Trophoblast cell (in vitro differentiated cells and primary cell): ENCODE measurements around the gene ZC2HC1C.

Source experiments
- DNase-seq, 2 donors: peaks; one replicate each; pipeline ENCODE4 v3.0.0-alpha.2; 2016
- H2AFZ ChIP-seq: 2 replicates; pipeline ENCODE4 v1.6.1; 2013; ENCODE audit warnings: low read length, moderate library complexity, mild to moderate bottlenecking; ENCODE audit not compliant: insufficient read depth, poor library complexity
- H2AK5ac ChIP-seq: 2 replicates; pipeline ENCODE4 v1.6.1; 2013; ENCODE audit warnings: mild to moderate bottlenecking, low read length
- H2BK120ac ChIP-seq: 2 replicates; pipeline ENCODE4 v1.6.1; 2013; ENCODE audit warnings: low read length, mild to moderate bottlenecking, moderate library complexity; ENCODE audit not compliant: insufficient read depth, poor library complexity
- H2BK12ac ChIP-seq: 2 replicates; pipeline ENCODE4 v1.6.1; 2013; ENCODE audit warnings: mild to moderate bottlenecking, low read length, moderate library complexity
- H2BK5ac ChIP-seq: 2 replicates; pipeline ENCODE4 v1.6.1; 2013; ENCODE audit warnings: low read length, low read depth, moderate library complexity, mild to moderate bottlenecking; ENCODE audit not compliant: poor library complexity
- H3K14ac ChIP-seq: 2 replicates; pipeline ENCODE4 v1.6.1; 2013; ENCODE audit warnings: mild to moderate bottlenecking, low read length
- H3K18ac ChIP-seq: 2 replicates; pipeline ENCODE4 v1.6.1; 2013; ENCODE audit warnings: mild to moderate bottlenecking, low read length
- H3K23ac ChIP-seq: 2 replicates; pipeline ENCODE4 v1.6.1; 2013; ENCODE audit warnings: low read length
- H3K27ac ChIP-seq: 2 replicates; pipeline ENCODE4 v1.5.1; 2013; ENCODE audit warnings: low read depth, mild to moderate bottlenecking, inconsistent platforms, low read length, moderate library complexity
- H3K27me3 ChIP-seq: 2 replicates; pipeline ENCODE4 v1.6.1; 2013; ENCODE audit warnings: inconsistent platforms, mild to moderate bottlenecking, low read length, moderate library complexity; ENCODE audit not compliant: insufficient read depth
- H3K36me3 ChIP-seq, 2 experiments: 1 replicate in 1 of 2; 2 replicates in 1 of 2; pipeline ENCODE4 v1.6.1; 2013; ENCODE audit warnings: low read length in 2 of 2, mild to moderate bottlenecking in 2 of 2, moderate library complexity in 1 of 2; ENCODE audit not compliant: insufficient read depth in 2 of 2, control insufficient read depth in 1 of 2
- H3K4ac ChIP-seq: 2 replicates; pipeline ENCODE4 v1.6.1; 2013; ENCODE audit warnings: low read depth, mild to moderate bottlenecking, low read length, moderate library complexity
- H3K4me1 ChIP-seq, 2 experiments: 1 replicate in 1 of 2; 2 replicates in 1 of 2; pipeline ENCODE4 v1.6.1; 2013; ENCODE audit warnings: low read length in 2 of 2, mild to moderate bottlenecking in 2 of 2, moderate library complexity in 1 of 2; ENCODE audit not compliant: insufficient read depth in 2 of 2, control insufficient read depth in 1 of 2
- H3K4me2 ChIP-seq: 2 replicates; pipeline ENCODE4 v1.6.1; 2013; ENCODE audit warnings: inconsistent platforms, mild to moderate bottlenecking, low read length, moderate library complexity
- H3K4me3 ChIP-seq: 2 replicates; pipeline ENCODE4 v1.5.1; 2013; ENCODE audit warnings: mild to moderate bottlenecking, low read depth, low read length, inconsistent platforms
- H3K79me1 ChIP-seq: one replicate; pipeline ENCODE4 v1.6.1; 2013; ENCODE audit warnings: low read length
- H3K79me2 ChIP-seq: 2 replicates; pipeline ENCODE4 v1.6.1; 2013; ENCODE audit warnings: low read length, mild to moderate bottlenecking; ENCODE audit not compliant: control insufficient read depth, insufficient read depth, poor library complexity
- H3K9ac ChIP-seq: 2 replicates; pipeline ENCODE4 v1.6.1; 2013; ENCODE audit warnings: mild to moderate bottlenecking, low read length
- H3K9me3 ChIP-seq: 2 replicates; pipeline ENCODE4 v1.6.1; 2013; ENCODE audit warnings: low read depth, mild to moderate bottlenecking, control low read depth, inconsistent platforms, low read length; ENCODE audit not compliant: insufficient read depth
- H4K12ac ChIP-seq: 2 replicates; pipeline ENCODE4 v1.6.1; 2013; ENCODE audit warnings: low read depth, mild to moderate bottlenecking, low read length, moderate library complexity
- H4K8ac ChIP-seq: 2 replicates; pipeline ENCODE4 v1.6.1; 2013; ENCODE audit warnings: low read depth, mild to moderate bottlenecking, low read length, moderate library complexity
- H4K91ac ChIP-seq: one replicate; pipeline ENCODE4 v1.6.1; 2013; ENCODE audit warnings: low read depth, mild to moderate bottlenecking, low read length, moderate library complexity
- WGBS: extraction: QIAGEN DNeasy Blood & Tissue Kit; methylation state at CpG from one replicate; pipeline ENCODE4 v1.1.7; 2013; ENCODE audit warnings: missing lambda C conversion rate; ENCODE audit not compliant: insufficient read length, insufficient coverage; ENCODE audit errors: extremely low coverage; 5-methylcytosine and 5-hydroxymethylcytosine counted together

The ZC2HC1C gene

DNA sequence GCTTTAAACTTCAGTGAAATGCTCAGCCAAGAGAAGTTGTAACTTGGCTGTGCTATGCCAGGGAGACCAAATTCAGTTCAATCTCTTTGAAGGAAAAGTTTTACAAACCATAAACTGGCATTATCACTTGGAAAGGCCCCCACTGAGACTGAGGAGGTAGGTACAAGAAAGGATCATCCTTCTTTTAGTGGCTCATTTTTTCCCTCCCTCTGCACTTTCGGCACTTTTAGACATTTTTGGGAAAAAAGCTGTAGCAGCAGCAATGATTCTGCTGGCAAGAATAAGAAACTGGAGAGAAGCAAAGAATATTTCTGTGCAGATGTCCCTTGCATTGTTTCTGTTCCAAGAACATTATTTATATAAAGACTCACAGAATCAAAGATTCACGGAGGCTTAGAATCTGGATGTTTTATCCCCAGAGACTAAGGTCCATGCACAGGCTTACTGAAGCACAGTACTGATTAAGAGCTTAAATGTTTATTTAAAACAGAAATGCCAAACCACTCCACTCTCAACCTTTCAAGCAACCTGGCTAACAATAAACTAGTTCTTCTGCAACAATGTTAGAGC is 12.3 kb downstream of the ZC2HC1C start:
- Histone ChIP-seq H3K27ac (no peak overlapping the region), H2BK120ac (no peak overlapping the region), H2BK12ac (no peak overlapping the region), H3K27me3 (no peaks in the 10 kb centered on the region), H3K14ac (no peak overlapping the region), H3K79me1 (no peaks in the 10 kb centered on the region), H3K4me1 (peaks cover 0 to 3% of the 10 kb centered on the region in 2 experiments), H3K36me3 (peaks cover 19% of the 10 kb centered on the region in 2 experiments), H2AK5ac (no peak overlapping the region), H3K23ac (no peak overlapping the region), H3K9ac (no peak overlapping the region), H3K9me3 (no peaks in the 10 kb centered on the region), H4K8ac (no peak overlapping the region), H2BK5ac (no peak overlapping the region), H3K18ac (no peak overlapping the region), H3K4ac (no peak overlapping the region), H3K4me2 (no peak overlapping the region), H3K4me3 (no peak overlapping the region), H2AFZ (no peak overlapping the region), H4K91ac (no peak overlapping the region), H3K79me2 (no peaks in the 10 kb centered on the region), H4K12ac (no peak overlapping the region)
- no CpG with 5 or more reads among the region's 2 CpGs for WGBS
- no peak for DNase-seq

GRCh38 chr14:75083271-75083670 is 13.8 kb downstream of the ZC2HC1C start:
- Histone ChIP-seq H2BK120ac (no peak overlapping the region), H3K14ac (no peak overlapping the region), H3K4me1 (no peaks in the 10 kb centered on the region), H3K36me3 (peaks cover 22 to 24% of the 10 kb centered on the region in 2 experiments), H3K79me2 (no peaks in the 10 kb centered on the region), H3K27ac (no peak overlapping the region), H2AFZ (no peak overlapping the region), H2AK5ac (no peak overlapping the region), H3K4me3 (no peak overlapping the region), H3K23ac (no peak overlapping the region), H3K79me1 (no peaks in the 10 kb centered on the region), H3K4ac (no peak overlapping the region), H3K4me2 (no peak overlapping the region), H3K18ac (no peak overlapping the region), H2BK5ac (no peak overlapping the region), H4K91ac (no peak overlapping the region), H3K9ac (no peak overlapping the region), H4K8ac (no peak overlapping the region), H4K12ac (no peak overlapping the region), H3K9me3 (no peaks in the 10 kb centered on the region), H3K27me3 (no peaks in the 10 kb centered on the region), H2BK12ac (no peak overlapping the region)
- WGBS: no CpG with 5 or more reads among the region's 1 CpG
- DNase-seq: no peak

GRCh38 chr14:75084513-75084912 is 15.1 kb downstream of the ZC2HC1C start:
- Histone ChIP-seq H3K27me3 (no peaks in the 10 kb centered on the region), H3K9me3 (no peaks in the 10 kb centered on the region), H3K23ac (no peak overlapping the region), H4K8ac (no peak overlapping the region), H3K4me2 (no peak overlapping the region), H2AFZ (no peak overlapping the region), H3K14ac (no peak overlapping the region), H2BK12ac (no peak overlapping the region), H4K12ac (no peak overlapping the region), H2BK120ac (no peak overlapping the region), H3K18ac (no peak overlapping the region), H2AK5ac (no peak overlapping the region), H3K4me1 (no peaks in the 10 kb centered on the region), H3K27ac (no peak overlapping the region), H3K9ac (no peak overlapping the region), H3K79me2 (no peaks in the 10 kb centered on the region), H4K91ac (no peak overlapping the region), H3K79me1 (no peaks in the 10 kb centered on the region), H3K4ac (no peak overlapping the region), H3K4me3 (no peak overlapping the region), H3K36me3 (peaks cover 23 to 24% of the 10 kb centered on the region in 2 experiments), H2BK5ac (no peak overlapping the region)
- no CpG with 5 or more reads among the region's 5 CpGs for WGBS
- DNase-seq: peak in 1 of 2 donors; percentile 18

GRCh38 chr14:75088153-75088552 is 18.7 kb downstream of the ZC2HC1C start:
- H3K23ac ChIP-seq: no peak overlapping the region
- no peak overlapping the region for H3K4me2 ChIP-seq
- H3K4me1 ChIP-seq: no peaks in the 10 kb centered on the region
- no peak overlapping the region for H4K8ac ChIP-seq
- H3K27ac ChIP-seq: no peak overlapping the region
- H3K4ac ChIP-seq: no peak overlapping the region
- no peak overlapping the region for H3K14ac ChIP-seq
- no peak overlapping the region for H3K18ac ChIP-seq
- H2BK5ac ChIP-seq: no peak overlapping the region
- peaks cover 24% of the 10 kb centered on the region in 2 experiments for H3K36me3 ChIP-seq
- H3K79me2 ChIP-seq: no peaks in the 10 kb centered on the region
- no peaks in the 10 kb centered on the region for H3K27me3 ChIP-seq
- H4K91ac ChIP-seq: no peak overlapping the region
- H2BK120ac ChIP-seq: no peak overlapping the region
- no CpG with 5 or more reads among the region's 2 CpGs for WGBS
- H2BK12ac ChIP-seq: no peak overlapping the region
- H3K79me1 ChIP-seq: no peaks in the 10 kb centered on the region
- H3K9me3 ChIP-seq: no peaks in the 10 kb centered on the region
- DNase-seq: no peak
- no peak overlapping the region for H3K9ac ChIP-seq
- no peak overlapping the region for H4K12ac ChIP-seq
- H2AK5ac ChIP-seq: no peak overlapping the region
- H3K4me3 ChIP-seq: no peak overlapping the region
- H2AFZ ChIP-seq: no peak overlapping the region
